D721Med (cell line): ENCODE data around the gene ALOX12B.

Experiments used
- DNase-seq: peaks from one replicate; pipeline ENCODE4 v3.0.0; 2011; ENCODE audit warnings: low spot score; ENCODE audit not compliant: insufficient read length
- FAIRE-seq: peaks from 2 replicates; lab custom pipeline; 2011; peaks lifted over from hg19 to GRCh38; lab: Jason Lieb, UNC
- TF ChIP-seq, protein P1 (sequence below): IDR thresholded peaks from 2 replicates; pipeline ENCODE4 v1.5.1; 2012; ENCODE audit warnings: mild to moderate bottlenecking, control low read depth; ENCODE audit not compliant: insufficient read depth; ENCODE audit errors: missing control alignments

ALOX12B gene

DNA sequence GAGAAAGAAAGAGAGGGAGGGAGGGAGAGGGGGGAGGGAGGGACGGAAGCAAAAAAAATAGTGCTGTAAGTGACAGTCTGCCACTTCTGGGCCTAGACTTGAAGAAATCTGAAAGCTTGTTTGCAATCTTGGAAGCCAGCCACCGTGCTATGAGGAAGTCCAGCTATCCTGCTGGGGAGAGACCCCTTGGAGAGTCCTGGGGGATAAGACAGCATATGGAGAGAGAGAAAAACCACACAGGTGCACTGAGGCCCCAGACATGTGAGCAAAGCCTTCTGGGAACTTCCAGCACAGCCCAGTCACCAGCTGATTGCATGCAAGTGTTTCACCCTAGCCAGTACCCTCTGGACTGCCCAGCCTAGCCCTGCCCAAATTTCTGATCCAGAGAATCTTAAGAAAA is 12.6 kb upstream of the ALOX12B start:
- DNase-seq (no peak), FAIRE-seq (no peak)
- TF ChIP-seq, protein P1, sequence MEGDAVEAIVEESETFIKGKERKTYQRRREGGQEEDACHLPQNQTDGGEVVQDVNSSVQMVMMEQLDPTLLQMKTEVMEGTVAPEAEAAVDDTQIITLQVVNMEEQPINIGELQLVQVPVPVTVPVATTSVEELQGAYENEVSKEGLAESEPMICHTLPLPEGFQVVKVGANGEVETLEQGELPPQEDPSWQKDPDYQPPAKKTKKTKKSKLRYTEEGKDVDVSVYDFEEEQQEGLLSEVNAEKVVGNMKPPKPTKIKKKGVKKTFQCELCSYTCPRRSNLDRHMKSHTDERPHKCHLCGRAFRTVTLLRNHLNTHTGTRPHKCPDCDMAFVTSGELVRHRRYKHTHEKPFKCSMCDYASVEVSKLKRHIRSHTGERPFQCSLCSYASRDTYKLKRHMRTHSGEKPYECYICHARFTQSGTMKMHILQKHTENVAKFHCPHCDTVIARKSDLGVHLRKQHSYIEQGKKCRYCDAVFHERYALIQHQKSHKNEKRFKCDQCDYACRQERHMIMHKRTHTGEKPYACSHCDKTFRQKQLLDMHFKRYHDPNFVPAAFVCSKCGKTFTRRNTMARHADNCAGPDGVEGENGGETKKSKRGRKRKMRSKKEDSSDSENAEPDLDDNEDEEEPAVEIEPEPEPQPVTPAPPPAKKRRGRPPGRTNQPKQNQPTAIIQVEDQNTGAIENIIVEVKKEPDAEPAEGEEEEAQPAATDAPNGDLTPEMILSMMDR = no peak

DNA sequence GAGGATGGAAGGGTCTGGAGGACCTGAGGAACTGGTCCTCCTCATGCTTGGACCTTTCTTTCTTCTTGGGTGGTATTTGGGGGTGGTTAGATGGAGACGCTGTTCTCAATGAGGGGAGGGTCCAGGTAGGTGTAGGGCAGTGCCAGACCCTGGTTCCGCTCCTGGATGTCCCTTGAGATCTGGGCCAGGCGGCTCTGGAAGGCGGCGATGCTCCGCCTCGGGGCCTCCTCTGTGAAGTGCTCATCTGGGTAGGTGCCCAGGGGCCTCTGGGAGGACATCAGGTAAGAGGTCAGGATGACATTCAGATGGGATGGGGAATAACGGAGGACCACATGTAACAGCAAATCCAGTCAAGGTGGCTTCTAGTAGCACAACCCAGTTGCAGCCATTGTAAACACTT is 9.0 kb upstream of the ALOX12B start:
- FAIRE-seq = no peak
- DNase-seq = no peak

DNA sequence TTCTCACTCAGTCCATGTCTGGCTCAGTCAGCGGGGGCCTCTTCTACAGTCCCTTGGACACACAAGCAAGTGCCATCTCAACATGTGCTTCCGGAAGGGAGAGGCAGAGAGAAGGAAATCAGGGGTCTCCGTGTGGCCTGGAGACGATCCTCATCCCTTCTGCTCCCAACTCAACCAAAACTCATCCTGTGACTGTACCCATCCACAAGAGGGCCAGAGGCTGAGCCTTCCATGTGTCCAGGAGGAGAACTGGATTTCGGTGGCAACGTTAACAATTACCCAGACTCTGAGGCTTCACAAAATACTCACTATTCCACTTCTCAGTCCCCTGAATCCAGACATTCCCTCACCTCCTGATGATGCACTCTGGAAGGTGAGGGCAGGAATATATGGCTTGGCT is 7.8 kb upstream of the ALOX12B start:
- FAIRE-seq (no peak), DNase-seq (no peak)
- TF ChIP-seq, protein P1 = no peak

More for the DNA sequence above, 9.0 kb upstream of the ALOX12B start:
- TF ChIP-seq, protein P1 = no peak

DNA sequence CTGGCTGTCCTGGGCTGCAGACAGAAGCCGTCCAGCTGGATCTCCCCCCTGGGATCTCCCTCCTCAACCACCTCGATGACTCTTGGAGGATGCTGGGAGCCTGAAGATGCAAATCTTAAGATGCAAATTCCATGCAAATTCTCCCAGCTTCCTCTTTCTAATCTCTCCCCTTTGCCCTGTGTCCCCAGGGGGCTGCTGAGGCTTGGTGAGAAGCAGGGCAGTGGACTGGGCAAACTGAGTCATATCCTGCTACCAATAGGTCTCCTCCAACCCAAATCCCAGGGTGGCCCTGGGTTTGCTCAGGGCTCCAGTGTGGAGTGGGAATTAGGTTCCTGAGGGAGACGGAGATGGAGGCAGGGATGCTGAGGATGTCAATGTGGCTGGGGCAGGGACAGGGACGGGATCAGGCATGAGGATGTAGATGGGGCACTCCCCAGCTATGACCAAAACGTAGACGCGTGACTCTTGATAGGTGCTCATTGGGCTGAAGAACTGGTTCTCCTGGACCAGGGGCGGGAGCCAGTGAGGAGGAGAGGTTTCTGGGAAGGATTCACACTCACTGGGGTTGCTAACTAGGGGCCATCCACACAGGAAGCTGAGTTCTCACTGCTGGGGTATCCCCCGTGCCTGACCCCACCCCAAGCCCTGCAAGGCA is 3.6 kb upstream of the ALOX12B start:
- TF ChIP-seq, protein P1 = no peak
- FAIRE-seq = no peak
- no peak for DNase-seq

DNA sequence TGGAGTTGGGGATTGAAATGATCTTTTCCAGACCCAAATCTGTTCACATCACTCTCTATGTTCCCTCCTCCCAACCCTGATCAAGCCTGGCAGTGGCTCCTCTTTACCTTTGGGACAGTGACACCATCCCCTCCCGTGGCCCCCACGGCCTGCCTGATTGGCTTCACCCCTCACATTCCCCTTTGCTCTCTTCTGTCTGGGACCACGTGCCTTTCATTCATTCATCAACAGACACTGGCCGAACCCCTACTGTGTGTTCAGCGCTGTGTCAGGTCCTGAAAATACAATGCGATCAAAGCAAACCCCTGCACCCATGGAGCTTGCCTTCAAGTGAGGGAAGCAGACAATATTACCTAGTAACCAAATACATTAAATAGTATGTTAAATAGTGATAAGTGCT is 2.2 kb upstream of the ALOX12B start:
- TF ChIP-seq, protein P1 = no peak
- FAIRE-seq = no peak
- DNase-seq = no peak

DNA sequence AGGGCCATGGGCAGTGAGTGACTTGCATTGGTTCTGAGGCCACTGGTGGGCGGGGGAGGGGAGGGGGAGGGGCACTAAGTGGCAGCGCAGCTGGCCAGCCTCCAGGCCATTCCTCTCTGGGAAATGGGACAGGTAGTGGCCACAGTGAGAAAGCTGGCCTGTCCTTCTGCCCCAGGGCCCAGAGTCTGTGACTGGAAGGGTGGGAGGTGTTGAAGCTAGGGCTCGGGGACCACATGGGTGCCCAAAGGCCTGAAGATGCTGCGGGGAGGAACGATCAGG is 375 bp upstream of the ALOX12B start:
- TF ChIP-seq, protein P1 = no peak
- FAIRE-seq = no peak
- DNase-seq = no peak

DNA sequence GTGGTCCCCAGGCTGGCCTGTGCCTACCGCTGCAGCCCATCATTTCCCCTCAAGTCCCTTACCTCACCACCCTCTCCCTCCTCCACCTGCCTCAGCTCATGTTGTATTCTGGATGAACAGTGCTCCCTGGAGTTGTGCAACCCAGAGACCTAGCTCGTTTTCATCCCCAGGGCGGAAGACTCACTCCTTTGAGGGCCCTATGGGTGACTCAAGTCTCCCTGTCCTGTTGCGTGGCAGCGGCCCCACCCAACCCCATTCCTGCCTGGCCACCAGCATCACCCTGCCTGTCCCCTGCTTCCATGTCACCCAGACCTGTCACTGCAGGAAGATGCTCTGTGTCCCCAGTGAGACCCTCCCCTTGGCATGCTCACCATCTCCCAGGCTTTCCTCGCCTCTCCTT is 3.3 kb downstream of the ALOX12B start:
- FAIRE-seq (no peak), DNase-seq (no peak)
- TF ChIP-seq, protein P1 = no peak
